Breast epithelium (tissue), 3 donors: ENCODE measurements around the gene CLDN7.

Experiments used
- POLR2A ChIP-seq: fragments of 450-650 bp; IDR thresholded peaks from one replicate; pipeline ENCODE4 v1.6.1; 2016; ENCODE audit warnings: antibody characterized with exemption, mild to moderate bottlenecking, moderate library complexity
- TF ChIP-seq, protein P1 (sequence below), 3 donors: fragments of 450-650 bp; IDR thresholded peaks; one replicate each; pipeline ENCODE4 v1.5.1; 2016 to 2017; ENCODE audit warnings: antibody characterized with exemption in 3 of 3, mild to moderate bottlenecking in 3 of 3, moderate library complexity in 3 of 3

GRCh38 chr17:7294614-7295153 lies 32.4 kb upstream of the CLDN7 start, which contains the start of gene YBX2:
- TF ChIP-seq POLR2A = no peak
- TF ChIP-seq, protein P1, sequence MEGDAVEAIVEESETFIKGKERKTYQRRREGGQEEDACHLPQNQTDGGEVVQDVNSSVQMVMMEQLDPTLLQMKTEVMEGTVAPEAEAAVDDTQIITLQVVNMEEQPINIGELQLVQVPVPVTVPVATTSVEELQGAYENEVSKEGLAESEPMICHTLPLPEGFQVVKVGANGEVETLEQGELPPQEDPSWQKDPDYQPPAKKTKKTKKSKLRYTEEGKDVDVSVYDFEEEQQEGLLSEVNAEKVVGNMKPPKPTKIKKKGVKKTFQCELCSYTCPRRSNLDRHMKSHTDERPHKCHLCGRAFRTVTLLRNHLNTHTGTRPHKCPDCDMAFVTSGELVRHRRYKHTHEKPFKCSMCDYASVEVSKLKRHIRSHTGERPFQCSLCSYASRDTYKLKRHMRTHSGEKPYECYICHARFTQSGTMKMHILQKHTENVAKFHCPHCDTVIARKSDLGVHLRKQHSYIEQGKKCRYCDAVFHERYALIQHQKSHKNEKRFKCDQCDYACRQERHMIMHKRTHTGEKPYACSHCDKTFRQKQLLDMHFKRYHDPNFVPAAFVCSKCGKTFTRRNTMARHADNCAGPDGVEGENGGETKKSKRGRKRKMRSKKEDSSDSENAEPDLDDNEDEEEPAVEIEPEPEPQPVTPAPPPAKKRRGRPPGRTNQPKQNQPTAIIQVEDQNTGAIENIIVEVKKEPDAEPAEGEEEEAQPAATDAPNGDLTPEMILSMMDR (IDR thresholded peaks at IDR 0.05) = no peak
